WTC11 (cell line): Measurements from ENCODE around the gene CYGB. TPM values are rescaled to one million over a fixed set of nuclear protein-coding genes. Genes with fewer than 3 reads are reported as not detected.
A peak's percentile ranks its signal among the peaks of the same experiment; 100 is the strongest.

Experiments
- ATAC-seq: fragments of 200-7000 bp; cut with Tn5 transposase; 2 replicates; pipeline ENCODE4 v1.10.0; 2021; ENCODE audit warnings: mild to moderate bottlenecking, moderate library complexity
- CTCF ChIA-PET: fragments of 300-600 bp; sonication (Branson Sonifier 250); formaldehyde crosslinking; loops from one replicate; lab custom pipeline; 2021; ENCODE audit warnings: antibody characterized with exemption; lab: Charles Lee
- POLR2A ChIA-PET: fragments of 350-600 bp; sonication (Branson Sonifier 250); formaldehyde crosslinking; loops from one replicate; lab custom pipeline; 2021; ENCODE audit warnings: antibody characterized with exemption; lab: Charles Lee
- DNase-seq: peaks from one replicate; pipeline ENCODE4 v3.0.0; 2021; ENCODE audit warnings: low spot score
- H3K27ac Mint-ChIP-seq: 2 replicates; pipeline ENCODE4 v1.8.0; 2021; ENCODE audit warnings: mixed read lengths
- H3K27me3 Mint-ChIP-seq: 2 replicates; pipeline ENCODE4 v1.8.0; 2021; ENCODE audit warnings: low read depth, mild to moderate bottlenecking, moderate library complexity, mixed read lengths
- H3K36me3 Mint-ChIP-seq: 2 replicates; pipeline ENCODE4 v1.8.0; 2021; ENCODE audit warnings: mixed read lengths
- H3K4me1 Mint-ChIP-seq: 2 replicates; pipeline ENCODE4 v1.8.0; 2022; ENCODE audit warnings: mixed read lengths
- H3K4me3 Mint-ChIP-seq: 2 replicates; pipeline ENCODE4 v1.8.0; 2021; ENCODE audit warnings: mild to moderate bottlenecking, moderate library complexity, mixed read lengths
- H3K9me3 Mint-ChIP-seq: 2 replicates; pipeline ENCODE4 v1.8.0; 2021; ENCODE audit warnings: mixed read lengths
- ARID4B ChIP-seq: sonication (generic); formaldehyde crosslinking; IDR thresholded peaks from 2 replicates; pipeline ENCODE4 v1.8.0; 2023; ENCODE audit warnings: missing genetic modification reagents, mild to moderate bottlenecking, borderline replicate concordance
- CREM ChIP-seq: sonication (generic); formaldehyde crosslinking; IDR thresholded peaks from 2 replicates; pipeline ENCODE4 v1.8.1; 2022; ENCODE audit warnings: mild to moderate bottlenecking, missing genetic modification reagents, moderate library complexity
- ELF4 ChIP-seq: sonication (generic); formaldehyde crosslinking; IDR thresholded peaks from 2 replicates; pipeline ENCODE4 v1.8.1; 2022; ENCODE audit warnings: low read depth, mild to moderate bottlenecking, moderate library complexity, missing genetic modification reagents
- ERG ChIP-seq: fragments of 250-450 bp; sonication (Bioruptor Pico); IDR thresholded peaks from 2 replicates; pipeline ENCODE4 v1.8.0; 2021; ENCODE audit warnings: mild to moderate bottlenecking
- ESRRA ChIP-seq: sonication (generic); formaldehyde crosslinking; IDR thresholded peaks from 2 replicates; pipeline ENCODE4 v1.8.1; 2022; ENCODE audit warnings: mild to moderate bottlenecking, missing genetic modification reagents, borderline replicate concordance
- FOXJ3 ChIP-seq: sonication (generic); formaldehyde crosslinking; IDR thresholded peaks from 2 replicates; pipeline ENCODE4 v1.9.0; 2021; ENCODE audit warnings: missing genetic modification reagents, mild to moderate bottlenecking, borderline replicate concordance
- IRF2 ChIP-seq: sonication (generic); formaldehyde crosslinking; IDR thresholded peaks from 2 replicates; pipeline ENCODE4 v1.8.0; 2022; ENCODE audit warnings: low read depth, missing genetic modification reagents, borderline replicate concordance
- JUN ChIP-seq: sonication (generic); formaldehyde crosslinking; IDR thresholded peaks from 2 replicates; pipeline ENCODE4 v1.8.0; 2023; ENCODE audit warnings: mild to moderate bottlenecking, missing genetic modification reagents
- NFATC4 ChIP-seq: fragments of 250-450 bp; sonication (Bioruptor Pico); IDR thresholded peaks from 2 replicates; pipeline ENCODE4 v1.9.0; 2021; ENCODE audit warnings: mild to moderate bottlenecking
- NFE2L1 ChIP-seq: sonication (generic); formaldehyde crosslinking; IDR thresholded peaks from 2 replicates; pipeline ENCODE4 v1.8.1; 2023; ENCODE audit warnings: missing genetic modification reagents
- NFYB ChIP-seq: sonication (generic); formaldehyde crosslinking; conservative IDR thresholded peaks from 2 replicates; pipeline ENCODE4 v1.8.0; 2022; ENCODE audit warnings: low read depth, missing genetic modification reagents
- NR1H2 ChIP-seq: sonication (generic); formaldehyde crosslinking; IDR thresholded peaks from 2 replicates; pipeline ENCODE4 v1.9.0; 2021; ENCODE audit warnings: mild to moderate bottlenecking, moderate library complexity, missing genetic modification reagents
- RELA ChIP-seq: sonication (generic); formaldehyde crosslinking; IDR thresholded peaks from 2 replicates; pipeline ENCODE4 v1.8.1; 2022; ENCODE audit warnings: missing genetic modification reagents, mild to moderate bottlenecking, borderline replicate concordance
- SMAD4 ChIP-seq: sonication (generic); formaldehyde crosslinking; IDR thresholded peaks from 2 replicates; pipeline ENCODE4 v1.8.0; 2022; ENCODE audit warnings: mild to moderate bottlenecking, missing genetic modification reagents
- SOX15 ChIP-seq: fragments of 250-450 bp; sonication (Bioruptor Pico); IDR thresholded peaks from 2 replicates; pipeline ENCODE4 v1.9.0; 2021; ENCODE audit warnings: mild to moderate bottlenecking
- SP1 ChIP-seq: sonication (generic); formaldehyde crosslinking; conservative IDR thresholded peaks from 2 replicates; pipeline ENCODE4 v1.8.1; 2022; ENCODE audit warnings: missing genetic modification reagents
- ZBTB21 ChIP-seq: sonication (generic); formaldehyde crosslinking; IDR thresholded peaks from 2 replicates; pipeline ENCODE4 v1.8.1; 2023; ENCODE audit warnings: mild to moderate bottlenecking, missing genetic modification reagents, borderline replicate concordance
- ZNF281 ChIP-seq: sonication (generic); formaldehyde crosslinking; IDR thresholded peaks from 2 replicates; pipeline ENCODE4 v1.8.0; 2023; ENCODE audit warnings: mild to moderate bottlenecking, missing genetic modification reagents
- ZNF317 ChIP-seq: sonication (generic); formaldehyde crosslinking; IDR thresholded peaks from 2 replicates; pipeline ENCODE4 v1.8.1; 2023; ENCODE audit warnings: low read depth, mild to moderate bottlenecking, moderate library complexity, missing genetic modification reagents, borderline replicate concordance
- ZNF396 ChIP-seq: fragments of 250-450 bp; sonication (Bioruptor Pico); IDR thresholded peaks from 2 replicates; pipeline ENCODE4 v1.8.0; 2021; ENCODE audit warnings: mild to moderate bottlenecking, moderate library complexity, borderline replicate concordance
- ZNF532 ChIP-seq: fragments of 250-450 bp; sonication (Bioruptor Pico); IDR thresholded peaks from 2 replicates; pipeline ENCODE4 v1.9.0; 2021; ENCODE audit warnings: mild to moderate bottlenecking, borderline replicate concordance
- ZNF671 ChIP-seq: fragments of 250-450 bp; sonication (Bioruptor Pico); IDR thresholded peaks from 2 replicates; pipeline ENCODE4 v1.8.0; 2021; ENCODE audit warnings: mild to moderate bottlenecking
- ZSCAN18 ChIP-seq: fragments of 250-450 bp; sonication (Bioruptor Pico); IDR thresholded peaks from 2 replicates; pipeline ENCODE4 v2.1.2; 2022; ENCODE audit warnings: mild to moderate bottlenecking, moderate library complexity
- total RNA-seq: library from RNA; stranded (reverse); gene quantifications from 3 replicates; pipeline ENCODE4 v1.2.3, GENCODE V29; 2021

CYGB gene
- total RNA-seq, 1 experiment from 2014 or later, result 3.6 TPM

- H3K4me3 Mint-ChIP-seq, result peak overlapping the region; percentile 74
- H3K36me3 Mint-ChIP-seq, result no peaks in the 10 kb centered on the region; the same call in 1 of the 2 replicates
- ATAC-seq (peak; percentile 91), DNase-seq (peak; percentile 95)
- H3K4me1 Mint-ChIP-seq, result peaks cover 40% of the 10 kb centered on the region
- ChIA-PET POLR2A (interaction anchor here (1.0 kb wide), 2 partner anchors 17 to 205 kb away, joined by 3 read pairs; no protein-coding TSS in a partner anchor), CTCF (interaction anchor here (0.6 to 9.7 kb wide), 23 partner anchors 10 to 187 kb away, joined by 3 to 123 read pairs (median 5); partner anchors contain the start of genes AANAT, PRPSAP1 and UBE2O)
- H3K27ac Mint-ChIP-seq, result peak overlapping the region; percentile 80
- H3K27me3 Mint-ChIP-seq, result peaks cover 43% of the 10 kb centered on the region
- H3K9me3 Mint-ChIP-seq, result no peaks in the 10 kb centered on the region
- TF ChIP-seq ZNF396 (CRISPR knock-in tag) (no peak), RELA (CRISPR knock-in tag) (no peak), ZNF532 (CRISPR knock-in tag) (no peak), ZBTB21 (CRISPR knock-in tag) (no peak), ZNF671 (CRISPR knock-in tag) (no peak), NFATC4 (no peak), CREM (CRISPR knock-in tag) (no peak), FOXJ3 (CRISPR knock-in tag) (no peak), JUN (CRISPR knock-in tag) (no peak), ARID4B (CRISPR knock-in tag) (peak; percentile 66; the same call in 1 of the 2 replicates), IRF2 (CRISPR knock-in tag) (no peak), ZSCAN18 (no peak), ESRRA (no peak), SP1 (peak; percentile 82), ZNF317 (CRISPR knock-in tag) (no peak), NR1H2 (no peak), ZNF281 (CRISPR knock-in tag) (peak; percentile 93), NFE2L1 (CRISPR knock-in tag) (peak; percentile 64; the same call in 1 of the 2 replicates), NFYB (CRISPR knock-in tag) (peak; percentile 86), SOX15 (no peak), ERG (CRISPR knock-in tag) (no peak), SMAD4 (CRISPR knock-in tag) (no peak), ELF4 (no peak)
Observed at GRCh38 chr17:76540381-76541300, 3.1 kb upstream of the CYGB start.
